H1 (cell line): Measurements from ENCODE around the gene GNB3. TPM values are rescaled to one million over a fixed set of nuclear protein-coding genes. Genes with fewer than 3 reads are reported as not detected.

Experiments
- polyA plus RNA-seq, 7 experiments: library from polyadenylated mRNA; depleted of rRNA in 3 of 7; stranded (reverse) in 5 of 7; unstranded in 2 of 7; fragments of >200 nt in 5 of 7; fragments of 200-250 nt in 2 of 7; gene quantifications; 1 replicate in 5 of 7; 2 replicates in 1 of 7; 4 replicates in 1 of 7; pipeline versions ENCODE4 v1.2.1 to v1.2.3, GENCODE V29; 2011 to 2013; ENCODE audit warnings: missing spikeins in 2 of 7, mixed read lengths in 2 of 7
- total RNA-seq: library from RNA; stranded (reverse); fragmentation: NEBNext Ultra II Directional; extraction: Animal tissue kit (Norgen Biotek cat#: 25700); gene quantifications from 2 replicates; pipeline ENCODE4 v1.2.1, GENCODE V29; 2021
- TF ChIP-seq, protein P1 (sequence below): fragments of 300-600 bp; sonication (generic); IDR thresholded peaks from 2 replicates; pipeline ENCODE4 v1.7.1; 2012; ENCODE audit warnings: low read length, moderate library complexity, mild to moderate bottlenecking, inconsistent platforms; ENCODE audit not compliant: insufficient replicate concordance
- TF ChIP-seq, protein P2 (sequence below): IDR thresholded peaks from 2 replicates; pipeline ENCODE4 v1.6.1; 2012; ENCODE audit warnings: inconsistent platforms

The GNB3 gene
- total and polyA plus RNA-seq, 2 of the 8 experiments (the other 6 are each of a cell fraction or from before 2014, with no cell fraction given), result 9.9 TPM

DNA sequence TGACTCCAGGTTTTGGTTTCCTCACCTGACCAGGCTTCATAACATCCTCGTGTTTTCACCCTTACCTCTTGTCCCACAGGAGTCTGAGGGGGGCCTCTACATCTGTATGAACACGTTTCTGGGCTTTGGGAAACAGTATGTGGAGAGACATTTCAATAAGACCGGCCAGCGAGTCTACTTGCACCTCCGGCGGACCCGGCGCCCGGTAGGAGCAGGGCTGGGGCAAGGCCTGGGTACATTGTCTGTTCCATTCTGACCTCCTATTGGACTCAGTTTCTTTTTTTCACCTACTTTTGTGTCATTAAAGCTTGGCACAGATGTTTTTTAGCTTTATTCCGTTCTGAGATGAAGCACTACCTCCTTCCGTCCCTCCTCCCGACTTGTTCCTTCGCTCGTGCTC, 14.6 kb downstream of the GNB3 start (continued):
- TF ChIP-seq, protein P1, sequence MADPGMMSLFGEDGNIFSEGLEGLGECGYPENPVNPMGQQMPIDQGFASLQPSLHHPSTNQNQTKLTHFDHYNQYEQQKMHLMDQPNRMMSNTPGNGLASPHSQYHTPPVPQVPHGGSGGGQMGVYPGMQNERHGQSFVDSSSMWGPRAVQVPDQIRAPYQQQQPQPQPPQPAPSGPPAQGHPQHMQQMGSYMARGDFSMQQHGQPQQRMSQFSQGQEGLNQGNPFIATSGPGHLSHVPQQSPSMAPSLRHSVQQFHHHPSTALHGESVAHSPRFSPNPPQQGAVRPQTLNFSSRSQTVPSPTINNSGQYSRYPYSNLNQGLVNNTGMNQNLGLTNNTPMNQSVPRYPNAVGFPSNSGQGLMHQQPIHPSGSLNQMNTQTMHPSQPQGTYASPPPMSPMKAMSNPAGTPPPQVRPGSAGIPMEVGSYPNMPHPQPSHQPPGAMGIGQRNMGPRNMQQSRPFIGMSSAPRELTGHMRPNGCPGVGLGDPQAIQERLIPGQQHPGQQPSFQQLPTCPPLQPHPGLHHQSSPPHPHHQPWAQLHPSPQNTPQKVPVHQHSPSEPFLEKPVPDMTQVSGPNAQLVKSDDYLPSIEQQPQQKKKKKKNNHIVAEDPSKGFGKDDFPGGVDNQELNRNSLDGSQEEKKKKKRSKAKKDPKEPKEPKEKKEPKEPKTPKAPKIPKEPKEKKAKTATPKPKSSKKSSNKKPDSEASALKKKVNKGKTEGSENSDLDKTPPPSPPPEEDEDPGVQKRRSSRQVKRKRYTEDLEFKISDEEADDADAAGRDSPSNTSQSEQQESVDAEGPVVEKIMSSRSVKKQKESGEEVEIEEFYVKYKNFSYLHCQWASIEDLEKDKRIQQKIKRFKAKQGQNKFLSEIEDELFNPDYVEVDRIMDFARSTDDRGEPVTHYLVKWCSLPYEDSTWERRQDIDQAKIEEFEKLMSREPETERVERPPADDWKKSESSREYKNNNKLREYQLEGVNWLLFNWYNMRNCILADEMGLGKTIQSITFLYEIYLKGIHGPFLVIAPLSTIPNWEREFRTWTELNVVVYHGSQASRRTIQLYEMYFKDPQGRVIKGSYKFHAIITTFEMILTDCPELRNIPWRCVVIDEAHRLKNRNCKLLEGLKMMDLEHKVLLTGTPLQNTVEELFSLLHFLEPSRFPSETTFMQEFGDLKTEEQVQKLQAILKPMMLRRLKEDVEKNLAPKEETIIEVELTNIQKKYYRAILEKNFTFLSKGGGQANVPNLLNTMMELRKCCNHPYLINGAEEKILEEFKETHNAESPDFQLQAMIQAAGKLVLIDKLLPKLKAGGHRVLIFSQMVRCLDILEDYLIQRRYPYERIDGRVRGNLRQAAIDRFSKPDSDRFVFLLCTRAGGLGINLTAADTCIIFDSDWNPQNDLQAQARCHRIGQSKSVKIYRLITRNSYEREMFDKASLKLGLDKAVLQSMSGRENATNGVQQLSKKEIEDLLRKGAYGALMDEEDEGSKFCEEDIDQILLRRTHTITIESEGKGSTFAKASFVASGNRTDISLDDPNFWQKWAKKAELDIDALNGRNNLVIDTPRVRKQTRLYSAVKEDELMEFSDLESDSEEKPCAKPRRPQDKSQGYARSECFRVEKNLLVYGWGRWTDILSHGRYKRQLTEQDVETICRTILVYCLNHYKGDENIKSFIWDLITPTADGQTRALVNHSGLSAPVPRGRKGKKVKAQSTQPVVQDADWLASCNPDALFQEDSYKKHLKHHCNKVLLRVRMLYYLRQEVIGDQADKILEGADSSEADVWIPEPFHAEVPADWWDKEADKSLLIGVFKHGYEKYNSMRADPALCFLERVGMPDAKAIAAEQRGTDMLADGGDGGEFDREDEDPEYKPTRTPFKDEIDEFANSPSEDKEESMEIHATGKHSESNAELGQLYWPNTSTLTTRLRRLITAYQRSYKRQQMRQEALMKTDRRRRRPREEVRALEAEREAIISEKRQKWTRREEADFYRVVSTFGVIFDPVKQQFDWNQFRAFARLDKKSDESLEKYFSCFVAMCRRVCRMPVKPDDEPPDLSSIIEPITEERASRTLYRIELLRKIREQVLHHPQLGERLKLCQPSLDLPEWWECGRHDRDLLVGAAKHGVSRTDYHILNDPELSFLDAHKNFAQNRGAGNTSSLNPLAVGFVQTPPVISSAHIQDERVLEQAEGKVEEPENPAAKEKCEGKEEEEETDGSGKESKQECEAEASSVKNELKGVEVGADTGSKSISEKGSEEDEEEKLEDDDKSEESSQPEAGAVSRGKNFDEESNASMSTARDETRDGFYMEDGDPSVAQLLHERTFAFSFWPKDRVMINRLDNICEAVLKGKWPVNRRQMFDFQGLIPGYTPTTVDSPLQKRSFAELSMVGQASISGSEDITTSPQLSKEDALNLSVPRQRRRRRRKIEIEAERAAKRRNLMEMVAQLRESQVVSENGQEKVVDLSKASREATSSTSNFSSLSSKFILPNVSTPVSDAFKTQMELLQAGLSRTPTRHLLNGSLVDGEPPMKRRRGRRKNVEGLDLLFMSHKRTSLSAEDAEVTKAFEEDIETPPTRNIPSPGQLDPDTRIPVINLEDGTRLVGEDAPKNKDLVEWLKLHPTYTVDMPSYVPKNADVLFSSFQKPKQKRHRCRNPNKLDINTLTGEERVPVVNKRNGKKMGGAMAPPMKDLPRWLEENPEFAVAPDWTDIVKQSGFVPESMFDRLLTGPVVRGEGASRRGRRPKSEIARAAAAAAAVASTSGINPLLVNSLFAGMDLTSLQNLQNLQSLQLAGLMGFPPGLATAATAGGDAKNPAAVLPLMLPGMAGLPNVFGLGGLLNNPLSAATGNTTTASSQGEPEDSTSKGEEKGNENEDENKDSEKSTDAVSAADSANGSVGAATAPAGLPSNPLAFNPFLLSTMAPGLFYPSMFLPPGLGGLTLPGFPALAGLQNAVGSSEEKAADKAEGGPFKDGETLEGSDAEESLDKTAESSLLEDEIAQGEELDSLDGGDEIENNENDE, result no peak
- TF ChIP-seq, protein P2, sequence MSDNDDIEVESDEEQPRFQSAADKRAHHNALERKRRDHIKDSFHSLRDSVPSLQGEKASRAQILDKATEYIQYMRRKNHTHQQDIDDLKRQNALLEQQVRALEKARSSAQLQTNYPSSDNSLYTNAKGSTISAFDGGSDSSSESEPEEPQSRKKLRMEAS, result no peak
- TF ChIP-seq, all 59 proteins: peak for 0
